GM18499 (cell line): ENCODE data around the gene PANK3.
"Not testable (repeated sequence)": the region's sequence is repeated elsewhere in the genome, so short reads cannot be mapped to it uniquely, and the experiment has no call there.

Experiments used
- ATAC-seq: cut with Tn5 transposase; IDR thresholded peaks from one replicate; pipeline ENCODE4 v1.9.1; 2021; ENCODE audit warnings: moderate number of reproducible peaks; ENCODE audit not compliant: insufficient read depth, unreplicated experiment

PANK3 gene

GRCh38 chr5:168562279-168562678 lies 16.9 kb downstream of the PANK3 start:
- ATAC-seq = no peak

GRCh38 chr5:168557389-168557788 lies 21.8 kb downstream of the PANK3 start:
- no peak for ATAC-seq

- ATAC-seq = no peak
Observed at GRCh38 chr5:168553377-168554130, 25.6 kb downstream of the PANK3 start.

GRCh38 chr5:168552146-168552545 lies 27.0 kb downstream of the PANK3 start:
- no peak for ATAC-seq

GRCh38 chr5:168550656-168551055 lies 28.5 kb downstream of the PANK3 start:
- ATAC-seq = no peak

- ATAC-seq = no peak
Observed at GRCh38 chr5:168549554-168549953, 29.6 kb downstream of the PANK3 start.

- ATAC-seq = no peak
Observed at GRCh38 chr5:168537176-168537575, 42.0 kb downstream of the PANK3 start.

GRCh38 chr5:168534351-168534750 lies 44.8 kb downstream of the PANK3 start:
- ATAC-seq = not testable (repeated sequence)

GRCh38 chr5:168531987-168532864 lies 46.9 kb downstream of the PANK3 start:
- no peak for ATAC-seq

GRCh38 chr5:168531191-168531590 lies 48.0 kb downstream of the PANK3 start:
- no peak for ATAC-seq

GRCh38 chr5:168530621-168531150 lies 48.5 kb downstream of the PANK3 start:
- ATAC-seq = no peak

- ATAC-seq = no peak
Observed at GRCh38 chr5:168529374-168530234, 49.6 kb downstream of the PANK3 start.

- no peak for ATAC-seq
Observed at GRCh38 chr5:168528521-168529373, 50.4 kb downstream of the PANK3 start, which contains the start of gene FBLL1. FBLL1 (plus strand) TSS chr5:168529305; CDS start chr5:168529505, 200 bp downstream.

- no peak for ATAC-seq
Observed at GRCh38 chr5:168527756-168528295, 51.3 kb downstream of the PANK3 start.

- ATAC-seq = no peak
Observed at GRCh38 chr5:168525856-168526255, 53.3 kb downstream of the PANK3 start.

GRCh38 chr5:168513861-168514428 lies 65.2 kb downstream of the PANK3 start:
- no peak for ATAC-seq

- no peak for ATAC-seq
Observed at GRCh38 chr5:168502563-168503237, 76.5 kb downstream of the PANK3 start.
